Kidney (tissue), 22 donors: ENCODE data around the gene IER2. TPM values are rescaled to one million over a fixed set of nuclear protein-coding genes. Genes with fewer than 3 reads are reported as not detected.

Experiments
- DNase-seq, 5 donors: peaks; one replicate each; pipeline ENCODE4 v3.0.0-alpha.2; 2013 to 2020
- FAIRE-seq: peaks from 2 replicates; lab custom pipeline; 2012; peaks lifted over from hg19 to GRCh38; lab: Jason Lieb, UNC
- H3K27ac ChIP-seq, 2 donors: one replicate each; pipeline ENCODE4 v1.7.0; 2013; ENCODE audit warnings: low read depth in 2 of 2, low read length in 2 of 2, inconsistent platforms in 1 of 2
- H3K27me3 ChIP-seq: one replicate; pipeline ENCODE4 v1.7.1; 2013; ENCODE audit warnings: low read length, inconsistent platforms; ENCODE audit not compliant: control insufficient read depth, insufficient read depth
- H3K36me3 ChIP-seq, 3 donors: one replicate each; pipeline versions ENCODE4 v1.7.0 to v1.7.1; 2013; ENCODE audit warnings: low read length in 3 of 3, control low read depth in 1 of 3, inconsistent platforms in 1 of 3; ENCODE audit not compliant: insufficient read depth in 3 of 3, control insufficient read depth in 2 of 3
- H3K4me1 ChIP-seq, 3 donors: one replicate each; pipeline versions ENCODE4 v1.7.0 to v1.7.1; 2013; ENCODE audit warnings: low read length in 3 of 3, inconsistent platforms in 1 of 3, low read depth in 1 of 3; ENCODE audit not compliant: control insufficient read depth in 2 of 3, insufficient read depth in 2 of 3
- H3K4me3 ChIP-seq, 3 donors: one replicate each; pipeline versions ENCODE4 v1.7.0 to v1.8.1; 2013; ENCODE audit warnings: low read length in 3 of 3, control low read depth in 1 of 3, inconsistent platforms in 1 of 3
- H3K9ac ChIP-seq, 3 donors: one replicate each; pipeline versions ENCODE4 v1.7.0 to v1.7.1; 2013; ENCODE audit warnings: low read length in 3 of 3, control low read depth in 1 of 3, inconsistent platforms in 1 of 3
- H3K9me3 ChIP-seq, 3 donors: one replicate each; pipeline versions ENCODE4 v1.7.0 to v1.7.1; 2013; ENCODE audit warnings: low read length in 3 of 3, control low read depth in 1 of 3, inconsistent platforms in 1 of 3; ENCODE audit not compliant: control insufficient read depth in 2 of 3, insufficient read depth in 1 of 3
- CTCF ChIP-seq: IDR thresholded peaks from 3 replicates; pipeline ENCODE4 v1.5.1; 2012; ENCODE audit warnings: mild to moderate bottlenecking, moderate library complexity, borderline replicate concordance; ENCODE audit not compliant: insufficient read depth; ENCODE audit errors: extremely low read depth
- intact Hi-C: fragments of 100-400 bp; cut with DNase I; formaldehyde crosslinking; loops from one replicate; pipeline ENCODE4 v1.11.1; 2022
- long read RNA-seq, 10 donors: library from polyadenylated mRNA in 1 of 10; unstranded in 1 of 10; transcript quantifications; one replicate each; pipeline ENCODE4 v2.0.0 and lab custom pipeline, GENCODE V29; 2021 to 2026
- polyA plus RNA-seq: library from polyadenylated mRNA; stranded (reverse); fragments of 350-450 nt; fragmentation: Illumina TruSeq; extraction: RNeasy Lipid Tissue Mini Kit (QIAGEN cat#74804); gene quantifications from one replicate; pipeline ENCODE4 v1.2.3, GENCODE V29; 2014; ENCODE audit warnings: low read depth, low replicate concordance; ENCODE audit not compliant: insufficient read depth
- total RNA-seq: library from RNA; stranded (reverse); fragmentation: NEBNext Ultra II Directional; extraction: Animal tissue kit (Norgen Biotek cat#: 25700); gene quantifications from one replicate; pipeline ENCODE4 v1.2.1, GENCODE V29; 2021
- donor health status: control.
- donor health status: control.
- donor health status: control.
- donor health status: control.
- donor health status: control.
- donor health status: DM: yes; HTN: yes; CAD: no.
- donor health status: Normal renal cell carcinoma (clear cell type).

The IER2 gene
- 73.9 TPM for total RNA-seq
- 96.7 TPM for polyA plus RNA-seq
- long read RNA-seq, donor 1, transcript IER2-203 (1 exons, 2,934 nt) = major isoform, 91 of 92 reads
- long read RNA-seq, donor 1, partial matches to known transcripts = 0 of 92 reads
- long read RNA-seq, donor 1, other reads (novel, unspliced or antisense) = 0 of 92 reads
- long read RNA-seq, donor 2, transcript IER2-203 (1 exons, 2,934 nt) = major isoform, 54 of 54 reads
- long read RNA-seq, donor 2, partial matches to known transcripts = 0 of 54 reads
- long read RNA-seq, donor 2, other reads (novel, unspliced or antisense) = 0 of 54 reads
- long read RNA-seq, donor 3, transcript IER2-203 (1 exons, 2,934 nt) = major isoform, 114 of 114 reads
- long read RNA-seq, donor 3, partial matches to known transcripts = 0 of 114 reads
- long read RNA-seq, donor 3, other reads (novel, unspliced or antisense) = 0 of 114 reads
- long read RNA-seq, donor 4, transcript IER2-203 (1 exons, 2,934 nt) = major isoform, 61 of 61 reads
- long read RNA-seq, donor 4, partial matches to known transcripts = 0 of 61 reads
- long read RNA-seq, donor 4, other reads (novel, unspliced or antisense) = 0 of 61 reads
- long read RNA-seq, donor 5, partial matches to known transcripts = 0 of 4 reads
- long read RNA-seq, donor 5, other reads (novel, unspliced or antisense) = 0 of 4 reads
- long read RNA-seq, donor 6, transcript IER2-203 (1 exons, 2,934 nt) = major isoform, 47 of 47 reads
- long read RNA-seq, donor 6, partial matches to known transcripts = 0 of 47 reads
- long read RNA-seq, donor 6, other reads (novel, unspliced or antisense) = 0 of 47 reads
- long read RNA-seq, donor 7, transcript IER2-203 (1 exons, 2,934 nt) = major isoform, 137 of 137 reads
- long read RNA-seq, donor 7, partial matches to known transcripts = 0 of 137 reads
- long read RNA-seq, donor 7, other reads (novel, unspliced or antisense) = 0 of 137 reads
- long read RNA-seq, donor 8, transcript IER2-203 (1 exons, 2,934 nt) = major isoform, 73 of 73 reads
- long read RNA-seq, donor 8, partial matches to known transcripts = 0 of 73 reads
- long read RNA-seq, donor 8, other reads (novel, unspliced or antisense) = 0 of 73 reads
- long read RNA-seq, donor 9, transcript IER2-203 (1 exons, 2,934 nt) = major isoform, 39 of 39 reads
- long read RNA-seq, donor 9, partial matches to known transcripts = 0 of 39 reads
- long read RNA-seq, donor 9, other reads (novel, unspliced or antisense) = 0 of 39 reads
- long read RNA-seq, donor 10, transcript IER2-203 (1 exons, 2,934 nt) = major isoform, 73 of 73 reads
- long read RNA-seq, donor 10, partial matches to known transcripts = 0 of 73 reads
- long read RNA-seq, donor 10, other reads (novel, unspliced or antisense) = 0 of 73 reads

- Histone ChIP-seq H3K27ac (peak within 1 kb of the TSS; percentile 98 to 100), H3K9ac (peak within 1 kb of the TSS; percentile 95 to 100 (median 98)), H3K4me1 (peaks cover 0 to 10% (median 0%) of the 10 kb centered on the region in 3 donors), H3K4me3 (peak within 1 kb of the TSS; percentile 84 to 98 (median 96)), H3K9me3 (no peaks in the 10 kb centered on the region), H3K27me3 (no peaks in the 10 kb centered on the region), H3K36me3 (no peaks in the 10 kb centered on the region)
- intact Hi-C loops = no loop called here
- DNase-seq (peak; percentile 95 to 99 (median 97)), FAIRE-seq (no peak)
- peak; percentile 59 for TF ChIP-seq CTCF
Observed at GRCh38 chr19:13150187-13150930, at the start of gene IER2, which contains the start of gene STX10. Gene IER2, plus strand, starts transcription at chr19:13150411. Its CDS starts 2,776 bp downstream, at chr19:13153187. Gene STX10, minus strand, starts transcription at chr19:13150375. Its CDS starts 202 bp downstream, at chr19:13150173.

- Histone ChIP-seq H3K4me3 (peak overlapping the region in 2 of 3 donors; percentile 18 to 53), H3K36me3 (no peaks in the 10 kb centered on the region), H3K4me1 (peaks cover 0 to 27% (median 4%) of the 10 kb centered on the region in 3 donors), H3K27me3 (peaks cover 14% of the 10 kb centered on the region), H3K9me3 (no peaks in the 10 kb centered on the region), H3K27ac (no peak overlapping the region), H3K9ac (no peak overlapping the region)
- peak; percentile 17 for TF ChIP-seq CTCF
- intact Hi-C loops = no loop called here
- DNase-seq (peak in 1 of 5 donors; percentile 57), FAIRE-seq (no peak)
Observed at GRCh38 chr19:13100841-13101589, 49.2 kb upstream of the IER2 start.
